Suppressor macrophage (primary cell): Measurements from ENCODE around the gene CFAP299.

Experiments used
- DNase-seq, 4 experiments: peaks; one replicate each; pipeline ENCODE4 v3.0.0-alpha.2; 2020 to 2022

The CFAP299 gene

DNA sequence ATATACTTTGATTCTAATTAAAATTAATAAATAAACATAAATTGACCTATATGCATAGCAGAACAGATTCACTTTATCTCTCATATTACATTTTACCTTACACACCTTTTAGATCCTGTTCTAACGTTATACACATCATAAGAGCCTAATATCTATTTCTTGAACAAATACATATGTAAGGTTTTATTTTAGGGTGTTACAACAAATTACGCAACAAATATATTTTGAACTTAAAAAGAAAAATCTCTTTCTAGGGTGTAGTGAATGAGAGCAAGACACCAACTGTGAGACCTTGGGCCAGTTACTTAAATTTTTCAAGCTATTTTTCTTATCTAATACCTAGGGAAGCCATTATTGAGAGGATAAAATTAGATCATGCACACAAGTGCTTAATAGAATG, 191.2 kb downstream of the CFAP299 start:
- DNase-seq: no peak

DNA sequence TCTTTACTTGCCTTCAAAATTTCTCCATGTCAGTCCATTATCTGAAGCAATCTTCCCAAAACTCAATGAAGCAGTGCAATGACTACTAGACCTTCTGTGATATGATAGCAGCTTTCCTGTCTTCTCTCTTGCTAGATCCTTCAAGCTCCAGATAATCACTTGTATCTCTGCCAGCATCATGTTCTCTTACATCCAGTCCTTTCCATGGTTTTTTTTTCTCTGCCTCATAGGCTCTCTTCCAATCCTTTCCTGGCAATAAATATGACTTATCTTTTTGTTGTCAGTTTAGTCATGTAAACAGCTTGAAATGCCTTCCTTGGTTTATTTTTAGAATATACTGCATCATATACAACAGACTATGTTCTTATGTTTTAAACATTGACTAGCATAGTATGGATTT, 193.5 kb downstream of the CFAP299 start:
- DNase-seq: no peak

DNA sequence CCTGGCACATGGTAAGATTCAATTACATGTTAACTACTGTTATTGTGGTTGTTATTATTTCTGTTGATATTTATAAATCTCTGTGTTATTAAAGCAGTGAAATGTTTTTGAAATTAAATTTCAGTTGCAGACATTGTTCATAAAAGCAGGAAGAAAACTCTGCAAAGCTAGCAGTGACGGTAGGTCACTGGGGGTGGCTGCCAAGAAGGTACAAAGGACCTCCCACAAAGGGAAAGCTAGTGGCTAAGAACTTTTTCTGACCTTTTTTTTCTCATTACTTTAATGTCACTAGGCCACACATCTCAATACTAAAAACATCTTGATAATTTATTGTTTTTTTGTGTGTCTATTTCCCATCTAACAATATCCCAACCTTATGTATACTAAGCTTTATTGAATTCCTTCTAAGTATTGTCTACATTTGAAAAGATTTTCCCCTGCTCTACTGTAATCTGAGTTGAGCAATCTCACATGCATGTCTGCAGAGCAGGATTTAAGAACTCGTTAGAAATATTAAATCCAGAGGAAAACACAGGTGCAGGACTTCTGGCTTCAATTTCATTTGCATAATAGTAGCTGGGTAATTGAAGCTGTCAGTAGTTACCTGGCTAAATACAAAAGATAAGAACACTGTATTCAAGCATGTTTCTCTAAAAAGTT, 197.3 kb downstream of the CFAP299 start:
- no peak for DNase-seq

DNA sequence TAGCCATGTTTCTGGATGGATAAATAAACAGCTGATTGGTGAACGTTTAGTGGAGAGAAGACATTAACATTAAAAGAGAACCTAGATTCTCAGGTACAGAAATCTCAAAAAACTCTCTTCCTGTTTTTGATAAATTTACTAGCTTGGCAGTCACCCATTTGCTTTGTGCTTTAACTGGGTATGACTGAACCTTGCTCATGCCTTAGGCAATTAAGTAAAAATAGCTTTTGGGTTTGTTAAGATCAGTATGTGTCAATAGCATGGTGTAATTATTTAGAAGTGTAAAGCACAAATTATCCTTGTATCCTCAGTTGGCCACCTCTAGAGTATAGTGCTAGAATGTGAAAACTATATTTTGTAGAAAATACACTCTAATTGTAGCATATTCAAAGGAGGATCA, 200.0 kb downstream of the CFAP299 start:
- DNase-seq: no peak

GRCh38 chr4:80538276-80538926, 202.9 kb downstream of the CFAP299 start:
- DNase-seq: no peak

- no peak for DNase-seq
Observed at GRCh38 chr4:80539190-80539589, 203.7 kb downstream of the CFAP299 start.

DNA sequence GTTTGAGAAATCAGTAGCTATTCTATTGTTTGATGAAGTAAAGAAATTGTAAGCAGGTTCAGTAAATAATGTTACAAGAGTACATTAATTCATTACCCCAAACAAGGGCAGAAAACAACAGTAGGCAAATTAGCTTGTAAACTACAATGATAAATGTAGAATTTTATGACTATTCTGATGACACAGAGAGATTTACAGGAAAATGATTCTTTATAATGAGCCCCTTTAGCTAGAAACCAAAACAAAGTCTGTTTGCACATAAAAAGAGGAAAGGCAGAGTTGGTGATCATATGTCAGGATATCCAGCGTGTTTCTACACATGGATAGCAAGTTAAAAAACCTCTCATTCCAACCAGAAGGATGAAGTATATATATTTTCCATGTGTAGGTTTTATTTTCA, 204.8 kb downstream of the CFAP299 start:
- no peak for DNase-seq

DNA sequence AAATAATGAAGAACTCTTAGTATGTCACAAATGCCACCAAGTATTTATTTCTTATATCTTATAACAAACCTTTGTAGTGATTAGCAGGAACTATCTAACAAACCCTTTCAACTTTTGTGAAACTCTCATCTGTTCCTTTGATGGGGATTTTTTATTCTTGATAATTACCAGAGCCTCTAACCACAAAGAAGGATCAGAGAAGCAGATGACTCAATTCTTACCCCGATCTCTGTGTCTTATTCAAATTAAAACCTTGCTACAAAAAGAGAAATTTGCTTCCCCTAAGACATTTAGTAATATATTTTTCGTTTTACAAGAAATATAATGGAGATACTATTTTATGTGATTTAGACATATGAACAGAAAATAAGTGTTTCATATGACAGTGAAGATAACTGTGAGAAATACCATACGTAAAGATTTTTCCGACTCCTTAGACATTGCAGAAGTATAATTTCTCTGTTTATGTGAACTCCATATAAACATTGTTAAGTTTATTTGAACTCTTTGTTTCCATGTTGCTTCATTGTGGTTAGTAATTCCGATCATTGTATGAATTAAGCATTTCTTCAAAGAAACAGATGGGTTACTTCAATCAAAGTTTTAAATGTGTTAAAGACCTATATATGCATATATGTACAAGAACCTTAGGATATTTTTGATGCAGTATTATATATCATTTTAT, 205.4 kb downstream of the CFAP299 start:
- DNase-seq: no peak

DNA sequence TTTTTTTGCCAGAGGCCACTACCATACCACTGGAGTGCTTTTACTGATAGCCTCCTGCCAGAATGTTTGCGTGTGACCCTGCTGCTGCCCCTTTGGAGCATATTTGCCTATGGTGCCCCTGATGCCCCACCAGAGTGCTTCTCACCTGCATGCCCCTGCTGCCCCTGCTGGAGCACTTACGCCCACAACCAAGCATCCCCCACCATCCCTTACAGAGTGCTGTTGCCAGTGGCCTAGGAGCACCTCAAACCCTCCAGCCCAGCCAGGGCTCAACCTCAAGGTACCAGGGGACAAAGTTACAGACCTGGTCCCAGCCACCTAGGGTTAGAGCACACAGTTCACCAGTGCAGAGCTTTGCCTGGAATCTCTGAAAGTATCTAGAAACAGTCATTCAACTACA, 207.2 kb downstream of the CFAP299 start:
- DNase-seq: no peak

GRCh38 chr4:80560337-80560736, 224.8 kb downstream of the CFAP299 start:
- DNase-seq: no peak

DNA sequence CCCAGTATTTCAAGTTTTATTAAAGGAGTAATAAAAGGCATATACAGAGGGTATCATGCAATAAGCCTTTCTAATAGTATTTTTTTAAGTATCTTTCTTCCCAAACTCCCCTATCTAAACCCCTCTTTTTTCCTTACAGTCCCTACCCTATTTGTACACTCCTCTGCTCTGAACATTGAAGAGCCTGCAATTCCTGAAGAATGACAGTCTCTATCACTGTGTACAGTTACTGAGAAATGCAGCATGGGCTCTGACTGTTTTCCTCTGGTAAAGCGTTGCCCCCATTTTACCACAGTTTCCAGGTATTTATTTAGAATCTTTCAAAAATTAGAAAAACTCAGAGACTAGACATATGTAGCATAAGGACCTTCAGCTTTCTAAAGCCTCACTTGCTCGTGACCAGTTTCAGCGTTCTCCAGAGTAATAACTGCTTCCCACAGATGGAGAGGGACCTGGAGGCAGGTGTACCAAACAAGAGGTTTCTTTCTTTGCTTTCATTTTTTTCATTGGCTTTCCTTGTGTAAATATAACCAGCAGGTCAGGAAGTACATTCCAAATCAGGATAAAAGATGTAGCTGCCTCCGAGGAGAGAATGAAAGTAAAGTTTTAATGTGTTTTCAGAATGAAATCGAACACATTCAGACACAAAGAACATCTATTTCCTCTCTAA, 230.8 kb downstream of the CFAP299 start:
- no peak for DNase-seq

DNA sequence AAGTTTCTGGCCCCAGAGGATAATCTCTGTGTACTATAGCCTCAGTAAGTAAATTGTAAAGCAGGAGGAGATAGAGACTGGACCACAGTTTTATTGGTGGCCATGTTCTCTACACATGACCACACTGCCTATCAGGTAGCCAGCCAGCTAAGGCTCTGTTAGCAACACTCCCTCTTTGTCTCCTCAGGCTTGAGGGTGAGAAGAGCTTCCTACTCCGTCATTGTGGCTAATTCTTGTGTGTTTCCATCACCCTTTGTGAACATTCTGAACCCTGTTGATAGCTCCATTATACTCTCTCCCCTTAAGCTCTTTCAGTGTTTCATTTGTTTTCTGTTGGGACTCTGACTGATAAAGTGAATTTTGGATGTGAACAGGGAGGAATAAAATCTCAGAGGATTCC, 233.4 kb downstream of the CFAP299 start:
- DNase-seq: no peak

DNA sequence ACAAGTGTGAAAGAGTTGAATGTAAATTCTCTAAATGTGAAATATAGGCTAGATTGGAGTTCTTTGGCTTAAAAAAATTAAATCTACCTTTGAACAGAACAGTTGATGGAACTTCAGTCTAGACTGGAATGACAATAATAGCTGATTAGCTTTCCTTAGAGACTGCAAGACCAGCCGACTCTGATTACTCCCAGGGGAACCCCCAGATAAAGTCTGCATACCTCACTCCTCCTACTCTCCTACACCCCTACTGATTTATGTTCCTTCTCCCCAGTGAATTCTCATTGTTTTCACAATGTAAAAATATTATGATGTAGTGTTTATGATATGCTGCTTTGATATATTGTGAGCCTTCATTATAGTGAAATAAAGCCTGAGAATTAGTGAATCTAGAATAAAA, 241.3 kb downstream of the CFAP299 start:
- DNase-seq: no peak

DNA sequence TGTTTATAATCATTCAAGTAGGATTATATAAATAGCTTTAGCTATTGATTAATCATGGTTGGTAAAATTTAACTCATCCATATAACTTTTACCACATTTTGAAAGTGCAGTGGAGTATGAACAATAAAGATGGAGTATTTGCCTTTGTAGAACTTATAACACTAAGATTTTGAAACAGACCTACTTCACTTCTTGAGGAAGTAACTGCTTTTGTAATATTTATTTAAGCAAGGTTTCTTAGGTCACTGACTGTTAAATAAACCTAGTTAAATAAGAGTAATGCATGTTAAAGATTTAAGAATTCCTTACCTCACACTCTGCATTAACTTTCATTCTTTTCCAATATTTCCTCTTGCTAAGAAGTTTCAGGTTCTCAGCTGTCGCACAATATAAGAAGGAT, 242.5 kb downstream of the CFAP299 start:
- DNase-seq: no peak

GRCh38 chr4:80585542-80585941, 250.0 kb downstream of the CFAP299 start:
- no peak for DNase-seq

GRCh38 chr4:80586716-80587115, 251.2 kb downstream of the CFAP299 start:
- DNase-seq: no peak

GRCh38 chr4:80587871-80588385, 252.4 kb downstream of the CFAP299 start:
- DNase-seq: no peak

GRCh38 chr4:80592950-80593349, 257.4 kb downstream of the CFAP299 start:
- DNase-seq: no peak

- DNase-seq: no peak
Observed at GRCh38 chr4:80594701-80595100, 259.2 kb downstream of the CFAP299 start.

DNA sequence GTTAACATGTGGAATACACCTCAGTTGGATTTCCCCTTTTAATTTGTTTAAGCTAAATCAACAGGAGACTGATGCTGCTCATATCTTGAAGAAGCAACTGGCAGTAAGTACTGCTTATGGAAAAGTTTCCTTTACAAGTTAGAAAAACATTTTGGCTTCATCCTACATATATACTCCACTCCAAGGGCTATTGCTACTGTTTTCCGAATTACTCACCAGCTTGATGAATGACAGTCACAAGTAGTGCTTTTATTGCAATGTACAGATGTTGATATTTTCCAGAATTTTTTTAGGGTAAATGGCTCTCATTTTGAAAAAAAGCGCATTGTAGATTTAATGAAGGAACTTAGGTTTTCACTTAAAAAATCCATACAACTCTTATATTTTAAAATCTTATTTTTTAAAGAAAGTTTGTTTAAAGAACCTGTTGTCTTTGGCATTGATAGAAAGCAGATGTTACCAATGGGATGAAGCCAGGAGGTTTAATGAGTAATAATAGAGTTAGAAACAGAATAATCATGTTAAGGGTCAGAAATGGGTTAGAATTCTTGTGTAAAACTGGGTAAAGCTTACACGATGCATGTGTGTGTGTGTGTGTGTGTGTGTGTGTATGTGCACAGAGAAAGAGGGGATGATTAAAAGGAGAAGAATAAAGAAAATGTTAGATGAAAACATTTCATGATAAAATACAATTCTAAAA, 272.9 kb downstream of the CFAP299 start:
- DNase-seq: no peak

DNA sequence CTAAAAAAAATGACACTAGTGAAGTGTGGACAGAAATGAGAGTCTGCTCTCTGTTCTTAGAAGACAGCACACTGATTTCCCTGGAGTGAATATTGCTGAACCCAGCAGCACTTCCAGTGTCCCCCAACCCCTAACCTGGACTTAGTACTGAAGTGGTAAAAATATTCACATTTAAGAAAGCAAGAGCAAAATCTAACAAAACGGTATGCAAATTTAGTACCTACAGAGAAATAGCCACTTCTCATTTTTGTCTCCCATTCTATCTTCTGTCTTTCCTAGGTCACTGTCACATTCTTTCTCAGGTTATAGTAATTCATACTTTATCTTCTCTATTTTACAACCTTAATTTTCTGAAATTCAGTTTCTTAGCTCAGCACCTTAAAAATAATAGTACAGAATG, 274.7 kb downstream of the CFAP299 start:
- DNase-seq: no peak

DNA sequence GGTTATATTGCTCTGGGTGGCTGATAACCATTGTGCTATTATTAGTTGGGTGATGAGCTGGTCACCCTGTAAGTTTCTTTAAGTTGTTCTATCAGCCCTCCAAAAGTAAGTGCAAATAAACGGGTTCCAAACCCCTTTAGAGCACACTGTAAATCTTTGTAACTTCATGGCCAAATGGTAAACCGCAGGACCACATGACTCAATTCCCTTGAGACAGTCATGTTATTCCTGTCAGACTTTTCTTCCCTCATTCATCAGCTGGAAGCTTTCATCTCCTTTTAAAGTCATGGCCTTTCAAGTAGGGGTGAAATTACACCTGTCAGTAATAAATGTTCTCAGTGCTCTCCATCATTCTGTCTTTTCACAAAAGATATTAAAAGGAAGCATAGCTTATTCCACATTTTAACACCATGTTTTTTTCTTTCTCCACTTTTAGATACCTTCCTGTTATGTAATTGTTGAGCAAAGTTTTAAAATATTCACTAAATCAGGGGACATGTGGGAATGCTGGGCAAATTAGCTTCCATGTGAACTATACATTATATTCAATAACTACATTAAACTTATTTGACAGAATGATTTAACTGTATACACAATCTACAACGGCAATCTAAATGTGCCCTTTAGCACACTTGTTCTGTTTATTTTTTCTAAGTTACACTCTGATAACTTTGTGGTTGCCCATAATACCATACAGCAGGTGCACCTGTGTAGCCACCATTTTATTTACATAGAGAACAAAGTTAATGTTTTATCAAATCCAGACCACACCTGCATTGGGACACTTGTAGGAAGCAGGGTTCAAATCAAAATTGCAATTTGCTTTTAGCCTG, 275.5 kb downstream of the CFAP299 start:
- DNase-seq: no peak
